Osteocyte (in vitro differentiated cells): ENCODE data around the gene ATP1B3. TPM values are rescaled to one million over a fixed set of nuclear protein-coding genes. Genes with fewer than 3 reads are reported as not detected.
"Not testable (repeated sequence)": the region's sequence is repeated elsewhere in the genome, so short reads cannot be mapped to it uniquely, and the experiment has no call there.

Source experiments
- DNase-seq: peaks from one replicate; pipeline ENCODE4 v3.0.0; 2021; ENCODE audit warnings: mixed read lengths; ENCODE audit not compliant: unreplicated experiment; ENCODE audit errors: extremely low spot score
- H3K27ac Mint-ChIP-seq: one replicate; pipeline ENCODE4 v1.8.0; 2021; ENCODE audit warnings: mild to moderate bottlenecking, mixed read lengths; ENCODE audit not compliant: unreplicated experiment
- H3K27me3 Mint-ChIP-seq: one replicate; pipeline ENCODE4 v1.8.0; 2021; ENCODE audit warnings: mixed read lengths; ENCODE audit not compliant: unreplicated experiment
- H3K36me3 Mint-ChIP-seq: one replicate; pipeline ENCODE4 v1.8.0; 2021; ENCODE audit warnings: mixed read lengths; ENCODE audit not compliant: unreplicated experiment
- H3K4me1 Mint-ChIP-seq: one replicate; pipeline ENCODE4 v1.8.0; 2021; ENCODE audit warnings: mixed read lengths; ENCODE audit not compliant: unreplicated experiment
- H3K4me3 Mint-ChIP-seq: one replicate; pipeline ENCODE4 v1.8.0; 2021; ENCODE audit warnings: mild to moderate bottlenecking, moderate library complexity, mixed read lengths; ENCODE audit not compliant: unreplicated experiment
- H3K9me3 Mint-ChIP-seq: one replicate; pipeline ENCODE4 v1.8.0; 2021; ENCODE audit warnings: mixed read lengths; ENCODE audit not compliant: unreplicated experiment
- CTCF ChIP-seq: fragments of 200-600 bp; sonication (generic); IDR thresholded peaks from 2 replicates; pipeline ENCODE4 v1.5.0; 2021; ENCODE audit warnings: antibody characterized with exemption, mild to moderate bottlenecking, moderate library complexity
- total RNA-seq: library from RNA; stranded (reverse); gene quantifications from 2 replicates; pipeline ENCODE4 v1.2.1, GENCODE V29; 2021

Gene ATP1B3
- total RNA-seq, 1 donor from 2014 or later, result 139 TPM

- peaks cover 40% of the 10 kb centered on the region for H3K4me1 Mint-ChIP-seq
- H3K27ac Mint-ChIP-seq, result peak overlapping the region; percentile 93
- H3K36me3 Mint-ChIP-seq, result peaks cover 2% of the 10 kb centered on the region
- H3K9me3 Mint-ChIP-seq, result no peaks in the 10 kb centered on the region
- H3K27me3 Mint-ChIP-seq, result no peaks in the 10 kb centered on the region
- peak overlapping the region; percentile 89 for H3K4me3 Mint-ChIP-seq
- no peak for TF ChIP-seq CTCF
- DNase-seq, result no peak
These were observed 1.5 kb downstream of the ATP1B3 start for GRCh38 chr3:141877911-141878310.

GRCh38 chr3:141878326-141878725 lies 1.9 kb downstream of the ATP1B3 start:
- peak overlapping the region; percentile 89 for H3K4me3 Mint-ChIP-seq
- peaks cover 40% of the 10 kb centered on the region for H3K4me1 Mint-ChIP-seq
- no peak for TF ChIP-seq CTCF
- no peaks in the 10 kb centered on the region for H3K27me3 Mint-ChIP-seq
- H3K36me3 Mint-ChIP-seq, result peaks cover 4% of the 10 kb centered on the region
- no peak for DNase-seq
- no peaks in the 10 kb centered on the region for H3K9me3 Mint-ChIP-seq
- H3K27ac Mint-ChIP-seq, result peak overlapping the region; percentile 93

GRCh38 chr3:141878817-141879216 lies 2.4 kb downstream of the ATP1B3 start:
- Mint-ChIP-seq H3K4me1 (peaks cover 40% of the 10 kb centered on the region), H3K9me3 (no peaks in the 10 kb centered on the region), H3K4me3 (peak overlapping the region; percentile 89), H3K36me3 (peaks cover 4% of the 10 kb centered on the region), H3K27ac (peak overlapping the region; percentile 93), H3K27me3 (no peaks in the 10 kb centered on the region)
- TF ChIP-seq CTCF, result no peak
- DNase-seq, result peak; percentile 30

GRCh38 chr3:141881702-141882101 lies 5.3 kb downstream of the ATP1B3 start:
- no peaks in the 10 kb centered on the region for H3K27me3 Mint-ChIP-seq
- peaks cover 4% of the 10 kb centered on the region for H3K36me3 Mint-ChIP-seq
- H3K4me1 Mint-ChIP-seq, result peaks cover 33% of the 10 kb centered on the region
- no peak overlapping the region for H3K4me3 Mint-ChIP-seq
- DNase-seq, result no peak
- H3K27ac Mint-ChIP-seq, result no peak overlapping the region
- H3K9me3 Mint-ChIP-seq, result no peaks in the 10 kb centered on the region
- TF ChIP-seq CTCF, result no peak

GRCh38 chr3:141887051-141887450 lies 10.6 kb downstream of the ATP1B3 start:
- Mint-ChIP-seq H3K27ac (no peak overlapping the region), H3K36me3 (peaks cover 7% of the 10 kb centered on the region), H3K9me3 (no peaks in the 10 kb centered on the region), H3K4me1 (peaks cover 17% of the 10 kb centered on the region), H3K4me3 (no peak overlapping the region), H3K27me3 (no peaks in the 10 kb centered on the region)
- no peak for TF ChIP-seq CTCF
- no peak for DNase-seq

GRCh38 chr3:141888548-141888947 lies 12.1 kb downstream of the ATP1B3 start:
- H3K27ac Mint-ChIP-seq, DNase-seq, H3K4me3 Mint-ChIP-seq, H3K9me3 Mint-ChIP-seq, H3K36me3 Mint-ChIP-seq, H3K27me3 Mint-ChIP-seq: not testable (repeated sequence)
- H3K4me1 Mint-ChIP-seq, result peaks cover 24% of the 10 kb centered on the region
